Psoas muscle (tissue), 8 donors: Measurements from ENCODE around the gene GLB1L2. TPM values are rescaled to one million over a fixed set of nuclear protein-coding genes. Genes with fewer than 3 reads are reported as not detected.

Experiments
- ATAC-seq, 4 donors: fragments of 200-7000 bp; cut with Tn5 transposase; one replicate each; pipeline ENCODE4 v1.9.1; 2020; ENCODE audit warnings: moderate library complexity in 3 of 4, mild to moderate bottlenecking in 2 of 4
- DNase-seq, 2 donors: peaks; one replicate each; pipeline ENCODE4 v3.0.0-alpha.2; 2020
- H3K27ac ChIP-seq: fragments of 200-600 bp; one replicate; pipeline ENCODE4 v1.8.0; 2022
- H3K27me3 ChIP-seq, 3 donors: fragments of 200-600 bp in 1 of 3; one replicate each; pipeline versions ENCODE4 v1.6.1 to v1.8.0; 2013 to 2022; ENCODE audit warnings: low read length in 2 of 3, mild to moderate bottlenecking in 2 of 3, moderate library complexity in 1 of 3; ENCODE audit not compliant: insufficient read depth in 3 of 3
- H3K36me3 ChIP-seq, 2 donors: fragments of 200-600 bp in 1 of 2; one replicate each; pipeline versions ENCODE4 v1.6.1 to v1.8.0; 2013 to 2022; ENCODE audit warnings: low read depth in 1 of 2, mild to moderate bottlenecking in 1 of 2, moderate library complexity in 1 of 2; ENCODE audit not compliant: insufficient read depth in 1 of 2
- H3K4me1 ChIP-seq: fragments of 200-600 bp; one replicate; pipeline ENCODE4 v1.8.0; 2022
- H3K4me3 ChIP-seq: fragments of 200-600 bp; one replicate; pipeline ENCODE4 v1.8.0; 2022; ENCODE audit warnings: mild to moderate bottlenecking
- H3K9me3 ChIP-seq: fragments of 200-600 bp; one replicate; pipeline ENCODE4 v1.8.0; 2022
- CTCF ChIP-seq: fragments of 200-600 bp; IDR thresholded peaks from one replicate; pipeline ENCODE4 v1.8.0; 2022; ENCODE audit warnings: antibody characterized with exemption
- WGBS, 3 donors: extraction: QIAGEN DNeasy Blood & Tissue Kit; methylation state at CpG; one replicate each; pipeline versions ENCODE4 v1.1.6 to v1.1.7; 2013; 5-methylcytosine and 5-hydroxymethylcytosine counted together
- intact Hi-C, 2 donors: fragments of 100-400 bp; cut with DNase I; formaldehyde crosslinking; loops; one replicate each; pipeline versions ENCODE4 v1.11.0 to v1.14.2; 2022
- polyA plus RNA-seq, 3 donors: library from polyadenylated mRNA; stranded (reverse); fragments of 200-250 nt; gene quantifications; one replicate each; pipeline ENCODE4 v1.2.3, GENCODE V29; 2013
- total RNA-seq, 4 donors: library from RNA; stranded (reverse); fragmentation: NEBNext Ultra II Directional in 2 of 4; extraction: Animal tissue kit (Norgen Biotek cat#: 25700) in 2 of 4; gene quantifications; one replicate each; pipeline versions ENCODE4 v1.2.1 to v1.2.4, GENCODE V29; 2021 to 2023
- donor health status: healthy with polysubstance abuse.
- donor health status: DM: no; HTN: no; CAD: no; lungs with moderate emphysema.
- donor health status: Bipolar disorder and iron deficiency.
- donor health status: healthy.
- donor health status: DM: yes; HTN: yes; CAD: no.
- donor health status: DM: no; HTN: no; CAD: no.
- donor health status: DM: no; HTN: no; CAD: no.
- donor health status: DM: yes; HTN: yes; CAD: no.

GLB1L2 gene
- total and polyA plus RNA-seq, 7 donors, result 0.14 to 1.5 (median 0.91) TPM

GRCh38 chr11:134410766-134411165, 79.0 kb downstream of the GLB1L2 start:
- no peaks in the 10 kb centered on the region for H3K4me1 ChIP-seq
- no peak overlapping the region for H3K4me3 ChIP-seq
- no peak overlapping the region for H3K27ac ChIP-seq
- 68 to 72% (median 69%) methylated on average over 5 of the region's 5 CpGs for WGBS, 3 donors
- H3K36me3 ChIP-seq, result no peaks in the 10 kb centered on the region
- no peak for ATAC-seq
- H3K9me3 ChIP-seq, result no peaks in the 10 kb centered on the region
- DNase-seq, result no peak
- H3K27me3 ChIP-seq, result peaks cover 3 to 76% (median 37%) of the 10 kb centered on the region in 3 donors
- intact Hi-C loops, result no loop called here
- no peak for TF ChIP-seq CTCF

GRCh38 chr11:134412203-134413042, 80.6 kb downstream of the GLB1L2 start, which contains the start of gene B3GAT1:
Gene B3GAT1, minus strand, starts transcription at chr11:134412242. Its CDS starts 24,583 bp downstream, at chr11:134387659.
- Histone ChIP-seq H3K9me3 (no peaks in the 10 kb centered on the region), H3K27ac (no peak within 1 kb of the TSS), H3K27me3 (peaks cover 3 to 72% (median 39%) of the 10 kb centered on the region in 3 donors), H3K4me1 (no peaks in the 10 kb centered on the region), H3K4me3 (peak within 1 kb of the TSS; percentile 54), H3K36me3 (no peaks in the 10 kb centered on the region)
- ATAC-seq (no peak), DNase-seq (no peak)
- WGBS, 3 donors, result 1 to 2% (median 1%) methylated on average over 37 to 94 of the region's 94 CpGs
- no peak for TF ChIP-seq CTCF
- intact Hi-C loops, result no loop called here

GRCh38 chr11:134413043-134413825, 81.4 kb downstream of the GLB1L2 start:
- ATAC-seq, result no peak
- Histone ChIP-seq H3K36me3 (no peaks in the 10 kb centered on the region), H3K4me1 (no peaks in the 10 kb centered on the region), H3K9me3 (no peaks in the 10 kb centered on the region), H3K27me3 (peaks cover 3 to 71% (median 40%) of the 10 kb centered on the region in 3 donors), H3K4me3 (peak overlapping the region; percentile 51), H3K27ac (no peak overlapping the region)
- 6 to 9% (median 8%) methylated on average over 22 of the region's 22 CpGs for WGBS, 3 donors
- intact Hi-C loops, result no loop called here
- no peak for DNase-seq
- TF ChIP-seq CTCF, result no peak

- 24 to 27% (median 26%) methylated on average over 18 of the region's 18 CpGs for WGBS, 3 donors
- no peak for TF ChIP-seq CTCF
- H3K27me3 ChIP-seq, result peaks cover 3 to 71% (median 38%) of the 10 kb centered on the region in 3 donors
- H3K27ac ChIP-seq, result no peak overlapping the region
- intact Hi-C loops, result no loop called here
- DNase-seq (no peak), ATAC-seq (no peak)
- H3K4me1 ChIP-seq, result no peaks in the 10 kb centered on the region
- H3K4me3 ChIP-seq, result no peak overlapping the region
- no peaks in the 10 kb centered on the region for H3K9me3 ChIP-seq
- no peaks in the 10 kb centered on the region for H3K36me3 ChIP-seq
These were observed 82.3 kb downstream of the GLB1L2 start for GRCh38 chr11:134413826-134414731.
